MM.1S (cell line): ENCODE measurements around the gene ANK2.

ENCODE experiments used
- DNase-seq: peaks from one replicate; pipeline ENCODE4 v3.0.0-alpha.2; 2015
- H2AFZ ChIP-seq: fragments of 300-600 bp; sonication (generic); 2 replicates; pipeline ENCODE4 v1.6.0; 2016; ENCODE audit warnings: antibody characterized with exemption, low read length
- H3F3A ChIP-seq: fragments of 300-600 bp; sonication (generic); 2 replicates; pipeline ENCODE4 v1.6.1; 2016; ENCODE audit warnings: mild to moderate bottlenecking, antibody characterized with exemption, low read length, moderate library complexity, mixed read lengths; ENCODE audit not compliant: insufficient read depth
- H3K27ac ChIP-seq: fragments of 300-600 bp; sonication (generic); 2 replicates; pipeline ENCODE4 v1.5.1; 2016; ENCODE audit warnings: mild to moderate bottlenecking, low read length
- H3K27me3 ChIP-seq: fragments of 300-600 bp; sonication (generic); replicated peaks from 2 replicates; pipeline ENCODE4 v1.6.0; 2016; ENCODE audit warnings: low read length; ENCODE audit not compliant: insufficient read depth
- H3K36me3 ChIP-seq: fragments of 300-600 bp; sonication (generic); replicated peaks from 2 replicates; pipeline ENCODE4 v1.6.1; 2016; ENCODE audit warnings: mild to moderate bottlenecking, low read length, mixed read lengths; ENCODE audit not compliant: insufficient read depth
- H3K4me1 ChIP-seq: fragments of 300-600 bp; sonication (generic); 2 replicates; pipeline ENCODE4 v1.6.1; 2016; ENCODE audit warnings: low read length, mixed read lengths
- H3K4me2 ChIP-seq: fragments of 300-600 bp; sonication (generic); 2 replicates; pipeline ENCODE4 v1.6.0; 2016; ENCODE audit warnings: low read depth, low read length
- H3K4me3 ChIP-seq: fragments of 300-600 bp; sonication (generic); 2 replicates; pipeline ENCODE4 v1.5.1; 2016; ENCODE audit warnings: low read length, mixed read lengths
- H3K79me2 ChIP-seq: fragments of 300-600 bp; sonication (generic); 2 replicates; pipeline ENCODE4 v1.6.1; 2016; ENCODE audit warnings: mixed run types, low read length, mixed read lengths
- H3K9ac ChIP-seq: fragments of 300-600 bp; sonication (generic); 2 replicates; pipeline ENCODE4 v1.6.1; 2016; ENCODE audit warnings: low read length, mixed read lengths
- H3K9me2 ChIP-seq: fragments of 300-600 bp; sonication (generic); replicated peaks from 2 replicates; pipeline ENCODE4 v1.6.1; 2016; ENCODE audit warnings: mild to moderate bottlenecking, low read length, mixed read lengths; ENCODE audit not compliant: insufficient read depth
- H3K9me3 ChIP-seq: fragments of 300-600 bp; sonication (generic); replicated peaks from 2 replicates; pipeline ENCODE4 v1.6.1; 2016; ENCODE audit warnings: mild to moderate bottlenecking, low read length, mixed read lengths; ENCODE audit not compliant: insufficient read depth
- H4K20me1 ChIP-seq: fragments of 300-600 bp; sonication (generic); 2 replicates; pipeline ENCODE4 v1.6.1; 2016; ENCODE audit warnings: mild to moderate bottlenecking, low read length, moderate library complexity, mixed read lengths; ENCODE audit not compliant: insufficient read depth
- CTCF ChIP-seq: fragments of 300-600 bp; sonication (generic); IDR thresholded peaks from 2 replicates; pipeline ENCODE4 v1.5.1; 2016; ENCODE audit warnings: antibody characterized with exemption, low read length, mixed read lengths
- EZH2 ChIP-seq: fragments of 300-600 bp; sonication (generic); optimal IDR thresholded peaks from 2 replicates; pipeline ENCODE3; 2017; ENCODE audit warnings: low read depth, mild to moderate bottlenecking, antibody characterized with exemption, low read length, mixed read lengths
- EZH2phosphoT487 ChIP-seq: fragments of 300-600 bp; sonication (generic); IDR thresholded peaks from 2 replicates; pipeline ENCODE4 v1.6.1; 2018; ENCODE audit warnings: antibody characterized with exemption, low read length

Gene ANK2

GRCh38 chr4:113382704-113383103 is 333.3 kb downstream of the ANK2 start:
- no peaks in the 10 kb centered on the region for H3F3A ChIP-seq
- no peak overlapping the region for H2AFZ ChIP-seq
- no peak for TF ChIP-seq EZH2
- no peak for TF ChIP-seq CTCF
- no peaks in the 10 kb centered on the region for H3K9me3 ChIP-seq
- no peak overlapping the region for H3K27ac ChIP-seq
- no peaks in the 10 kb centered on the region for H3K79me2 ChIP-seq
- no peak for DNase-seq
- no peak overlapping the region for H3K9ac ChIP-seq
- no peaks in the 10 kb centered on the region for H3K36me3 ChIP-seq
- no peaks in the 10 kb centered on the region for H3K9me2 ChIP-seq
- no peaks in the 10 kb centered on the region for H3K27me3 ChIP-seq
- no peaks in the 10 kb centered on the region for H3K4me1 ChIP-seq
- no peak overlapping the region for H3K4me2 ChIP-seq
- no peaks in the 10 kb centered on the region for H4K20me1 ChIP-seq
- no peak overlapping the region for H3K4me3 ChIP-seq

GRCh38 chr4:113383111-113383785 is 333.8 kb downstream of the ANK2 start:
- no peaks in the 10 kb centered on the region for H3K27me3 ChIP-seq
- no peaks in the 10 kb centered on the region for H3K79me2 ChIP-seq
- no peak overlapping the region for H2AFZ ChIP-seq
- no peaks in the 10 kb centered on the region for H4K20me1 ChIP-seq
- no peak overlapping the region for H3K4me2 ChIP-seq
- no peak overlapping the region for H3K9ac ChIP-seq
- no peaks in the 10 kb centered on the region for H3K9me2 ChIP-seq
- TF ChIP-seq CTCF (no peak), EZH2phosphoT487 (no peak), EZH2 (no peak)
- no peaks in the 10 kb centered on the region for H3F3A ChIP-seq
- no peak overlapping the region for H3K4me3 ChIP-seq
- no peak for DNase-seq
- H3K4me1 ChIP-seq = no peaks in the 10 kb centered on the region
- no peak overlapping the region for H3K27ac ChIP-seq
- H3K36me3 ChIP-seq = no peaks in the 10 kb centered on the region
- H3K9me3 ChIP-seq = no peaks in the 10 kb centered on the region

- no peak overlapping the region for H3K4me3 ChIP-seq
- no peak for DNase-seq
- no peaks in the 10 kb centered on the region for H3K36me3 ChIP-seq
- H3K9ac ChIP-seq = no peak overlapping the region
- no peaks in the 10 kb centered on the region for H3K79me2 ChIP-seq
- H3K4me1 ChIP-seq = no peaks in the 10 kb centered on the region
- H3K27ac ChIP-seq = no peak overlapping the region
- H3K9me2 ChIP-seq = no peaks in the 10 kb centered on the region
- H3F3A ChIP-seq = no peaks in the 10 kb centered on the region
- H3K9me3 ChIP-seq = no peaks in the 10 kb centered on the region
- H4K20me1 ChIP-seq = no peaks in the 10 kb centered on the region
- TF ChIP-seq CTCF = no peak
- no peak for TF ChIP-seq EZH2phosphoT487
- TF ChIP-seq EZH2 = no peak
- no peaks in the 10 kb centered on the region for H3K27me3 ChIP-seq
- H3K4me2 ChIP-seq = no peak overlapping the region
- H2AFZ ChIP-seq = no peak overlapping the region
Measured at GRCh38 chr4:113384600-113384999, 335.1 kb downstream of the ANK2 start.
